SK-N-MC (cell line): ENCODE results near the gene GPRIN1.

Experiments used
- EZH2 ChIP-seq: fragments of 200-600 bp; sonication (generic); IDR thresholded peaks from one replicate; pipeline ENCODE4 v1.6.1; 2017; ENCODE audit warnings: antibody characterized with exemption
- FOXP2 ChIP-seq: optimal IDR thresholded peaks from 2 replicates; pipeline ENCODE3; 2011; ENCODE audit warnings: mild to moderate bottlenecking, moderate library complexity; ENCODE audit not compliant: insufficient read depth; ENCODE audit errors: extremely low read length, control extremely low read depth
- POLR2AphosphoS5 ChIP-seq: IDR thresholded peaks from 2 replicates; pipeline ENCODE4 v1.6.1; 2012; ENCODE audit warnings: mild to moderate bottlenecking, low read depth, low read length, borderline replicate concordance

DNA sequence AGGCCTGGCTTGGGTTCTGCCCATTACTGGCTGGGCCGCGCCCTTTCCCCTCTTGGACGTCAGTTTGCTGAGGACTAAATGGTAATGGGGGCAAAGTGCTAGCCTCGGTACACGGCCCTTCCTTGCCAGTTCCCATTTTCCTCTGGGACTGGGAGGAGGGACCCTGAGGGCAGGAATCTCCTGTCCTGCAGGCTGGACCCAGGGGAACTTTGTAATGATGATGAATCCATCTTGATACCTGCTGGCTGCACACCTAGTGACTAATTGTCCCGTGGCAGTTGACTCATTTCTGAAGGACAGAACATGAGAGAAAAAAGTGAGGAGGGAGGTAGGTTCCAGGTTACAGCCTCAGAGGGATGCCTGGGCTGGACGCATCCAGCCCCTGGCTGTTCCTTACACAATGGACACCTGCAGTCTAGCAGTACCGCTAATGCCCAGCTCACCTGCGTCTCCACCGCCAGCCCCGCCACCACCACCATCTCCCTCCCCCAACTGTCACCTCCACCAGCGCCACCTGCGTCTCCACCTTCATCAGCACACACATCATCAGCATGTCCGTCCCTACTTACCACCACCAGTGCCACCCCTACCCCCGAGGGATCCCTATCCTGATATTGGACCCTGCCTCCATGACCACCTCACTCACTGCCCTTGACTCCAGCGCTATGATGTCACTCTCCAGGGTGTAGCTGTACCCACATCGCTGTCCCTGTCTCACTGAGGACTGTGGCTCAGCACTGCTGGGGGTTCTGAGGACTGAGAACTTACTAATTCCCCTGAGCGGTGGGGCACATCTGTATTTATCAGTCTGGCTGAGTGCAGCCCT is 56.5 kb downstream of the GPRIN1 start:
- TF ChIP-seq POLR2AphosphoS5 (no peak), EZH2 (no peak), FOXP2 (no peak)
